H1 (cell line): ENCODE measurements around the gene TEX10. TPM values are rescaled to one million over a fixed set of nuclear protein-coding genes. Genes with fewer than 3 reads are reported as not detected.

Experiments used
- CTCF ChIA-PET: fragments of 300-600 bp; sonication (Branson Sonifier 250); formaldehyde crosslinking; loops from one replicate; lab custom pipeline; 2021; ENCODE audit not compliant: partially characterized antibody; lab: Charles Lee
- POLR2A ChIA-PET: fragments of 300-600 bp; sonication (Branson Sonifier 250); formaldehyde crosslinking; loops from one replicate; lab custom pipeline; 2021; ENCODE audit warnings: inconsistent platforms; ENCODE audit not compliant: partially characterized antibody; lab: Charles Lee
- DNase-seq, 2 experiments: peaks; one replicate each; pipeline versions ENCODE4 v3.0.0 to v3.0.0-alpha.2; 2010 to 2022; ENCODE audit warnings: low spot score in 2 of 2, low read depth in 1 of 2, mixed read lengths in 1 of 2
- FAIRE-seq: peaks from 2 replicates; lab custom pipeline; 2011; peaks lifted over from hg19 to GRCh38; lab: Jason Lieb, UNC
- H2AFZ ChIP-seq: 2 replicates; pipeline ENCODE4 v1.8.1; 2012; ENCODE audit warnings: low read length, inconsistent platforms
- H2AK5ac ChIP-seq: 2 replicates; pipeline ENCODE4 v1.6.1; 2013; ENCODE audit warnings: low read depth, low read length
- H2BK120ac ChIP-seq: replicated peaks from 2 replicates; pipeline ENCODE3; 2013; ENCODE audit warnings: low read depth, low read length, inconsistent platforms
- H2BK12ac ChIP-seq: 2 replicates; pipeline ENCODE4 v1.6.1; 2013; ENCODE audit warnings: low read depth, low read length
- H2BK15ac ChIP-seq: 2 replicates; pipeline ENCODE4 v1.6.1; 2013; ENCODE audit warnings: low read length
- H2BK20ac ChIP-seq: 2 replicates; pipeline ENCODE4 v1.6.1; 2013; ENCODE audit warnings: low read length
- H2BK5ac ChIP-seq: 2 replicates; pipeline ENCODE4 v1.6.1; 2013; ENCODE audit warnings: low read depth, low read length
- H3K14ac ChIP-seq: 2 replicates; pipeline ENCODE4 v1.6.1; 2013; ENCODE audit warnings: inconsistent platforms; ENCODE audit not compliant: insufficient read length
- H3K18ac ChIP-seq: 2 replicates; pipeline ENCODE4 v1.6.1; 2013; ENCODE audit warnings: low read length; ENCODE audit errors: extremely low read depth
- H3K23ac ChIP-seq: 2 replicates; pipeline ENCODE4 v1.6.1; 2013; ENCODE audit warnings: inconsistent platforms; ENCODE audit not compliant: insufficient read length
- H3K23me2 ChIP-seq: 2 replicates; pipeline ENCODE4 v1.6.1; 2013; ENCODE audit warnings: low read depth, low read length
- H3K27ac ChIP-seq: 2 replicates; pipeline ENCODE4 v1.6.1; 2011; ENCODE audit warnings: low read depth, low read length, inconsistent platforms
- H3K27me3 ChIP-seq, 4 experiments: replicated peaks in 1 of 4; 1 replicate in 1 of 4; 2 replicates in 3 of 4; pipeline versions ENCODE4 v1.6.1 to v1.8.1; 2011 to 2013; ENCODE audit warnings: low read length in 3 of 4, mild to moderate bottlenecking in 3 of 4, inconsistent platforms in 2 of 4, mixed read lengths in 2 of 4, moderate library complexity in 1 of 4; ENCODE audit not compliant: control insufficient read depth in 3 of 4, insufficient read depth in 3 of 4; ENCODE audit errors: extremely low read depth in 1 of 4
- H3K36me3 ChIP-seq, 4 experiments: 2 replicates each; pipeline versions ENCODE4 v1.6.1 to v1.8.1; 2011 to 2013; ENCODE audit warnings: mild to moderate bottlenecking in 4 of 4, low read length in 3 of 4, moderate library complexity in 2 of 4, control low read depth in 1 of 4, inconsistent platforms in 1 of 4; ENCODE audit not compliant: insufficient read depth in 4 of 4, control insufficient read depth in 2 of 4
- H3K4ac ChIP-seq: replicated peaks from 2 replicates; pipeline ENCODE3; 2013; ENCODE audit warnings: low read length, low read depth, mixed read lengths, inconsistent platforms; ENCODE audit not compliant: insufficient read length
- H3K4me1 ChIP-seq, 4 experiments: replicated peaks in 1 of 4; 1 replicate in 1 of 4; 2 replicates in 3 of 4; pipeline versions ENCODE4 v1.6.1 to v1.8.1; 2011 to 2013; ENCODE audit warnings: low read length in 3 of 4, inconsistent platforms in 2 of 4, mixed read lengths in 1 of 4; ENCODE audit not compliant: insufficient read depth in 4 of 4, control insufficient read depth in 3 of 4
- H3K4me2 ChIP-seq, 2 experiments: 2 replicates each; pipeline versions ENCODE4 v1.6.1 to v1.8.1; 2011 to 2013; ENCODE audit warnings: low read depth in 2 of 2, low read length in 2 of 2, control low read depth in 1 of 2, inconsistent platforms in 1 of 2, mild to moderate bottlenecking in 1 of 2; ENCODE audit not compliant: insufficient read depth in 1 of 2
- H3K4me3 ChIP-seq, 4 experiments: fragments of 200-600, 300-600 bp in 1 of 4; sonication (generic), shearing (Covaris generic), sonication (Bioruptor Twin) in 1 of 4; 2 replicates each; pipeline versions ENCODE4 v1.5.1 to v1.8.1; 2011 to 2016; ENCODE audit warnings: low read length in 4 of 4, low read depth in 3 of 4, control low read depth in 2 of 4, inconsistent platforms in 2 of 4, mild to moderate bottlenecking in 2 of 4, mixed read lengths in 1 of 4, moderate library complexity in 1 of 4; ENCODE audit not compliant: insufficient read depth in 2 of 4; ENCODE audit errors: extremely low read depth in 1 of 4
- H3K56ac ChIP-seq: replicated peaks from 2 replicates; pipeline ENCODE3; 2013; ENCODE audit warnings: low read depth, mild to moderate bottlenecking, mixed read lengths, low read length, inconsistent platforms; ENCODE audit not compliant: insufficient read length
- H3K79me1 ChIP-seq: 2 replicates; pipeline ENCODE4 v1.6.1; 2013; ENCODE audit warnings: low read depth, low read length, control low read depth
- H3K79me2 ChIP-seq, 2 experiments: 2 replicates each; pipeline versions ENCODE4 v1.6.1 to v1.8.1; 2012 to 2013; ENCODE audit warnings: low read length in 2 of 2, mild to moderate bottlenecking in 2 of 2, inconsistent platforms in 1 of 2; ENCODE audit not compliant: insufficient read depth in 2 of 2, control insufficient read depth in 1 of 2
- H3K9ac ChIP-seq, 4 experiments: replicated peaks in 1 of 4; 1 replicate in 1 of 4; 2 replicates in 3 of 4; pipeline versions ENCODE4 v1.6.1 to v1.8.1; 2011 to 2013; ENCODE audit warnings: low read depth in 3 of 4, low read length in 3 of 4, control low read depth in 2 of 4, mild to moderate bottlenecking in 2 of 4, moderate library complexity in 2 of 4, inconsistent platforms in 1 of 4; ENCODE audit errors: extremely low read depth in 1 of 4
- H3K9me3 ChIP-seq, 2 experiments: 2 replicates each; pipeline versions ENCODE4 v1.6.1 to v1.8.1; 2012 to 2013; ENCODE audit warnings: mild to moderate bottlenecking in 2 of 2, moderate library complexity in 2 of 2, control low read depth in 1 of 2, inconsistent platforms in 1 of 2, low read depth in 1 of 2, low read length in 1 of 2, mixed read lengths in 1 of 2; ENCODE audit not compliant: insufficient read depth in 2 of 2
- H4K20me1 ChIP-seq, 2 experiments: replicated peaks in 1 of 2; 2 replicates each; pipeline versions ENCODE3 to v1.8.1; 2011 to 2013; ENCODE audit warnings: inconsistent platforms in 2 of 2, low read length in 2 of 2, mild to moderate bottlenecking in 1 of 2; ENCODE audit not compliant: insufficient read depth in 2 of 2, control insufficient read depth in 1 of 2
- H4K5ac ChIP-seq: 2 replicates; pipeline ENCODE4 v1.6.1; 2013; ENCODE audit warnings: low read length, low read depth, mixed read lengths, inconsistent platforms; ENCODE audit not compliant: insufficient read length
- H4K8ac ChIP-seq: 2 replicates; pipeline ENCODE4 v1.8.0; 2013; ENCODE audit warnings: mild to moderate bottlenecking, moderate library complexity, low read length, inconsistent platforms; ENCODE audit not compliant: insufficient read depth; ENCODE audit errors: extremely low read depth
- H4K91ac ChIP-seq: replicated peaks from 2 replicates; pipeline ENCODE3; 2013; ENCODE audit warnings: low read length, mixed read lengths, inconsistent platforms; ENCODE audit not compliant: insufficient read length
- CHD1 ChIP-seq: IDR thresholded peaks from 2 replicates; pipeline ENCODE4 v1.6.1; 2012; ENCODE audit warnings: low read depth, low read length, improper control_type of control experiment
- WGBS, 2 experiments: shearing (Covaris generic) in 1 of 2; methylation state at CpG; one replicate each; pipeline versions ENCODE4 v1.1.6 to v1.1.7; 2013 to 2015; ENCODE audit warnings: low lambda C conversion rate in 2 of 2, mixed read lengths in 2 of 2, inconsistent platforms in 1 of 2, low coverage in 1 of 2, missing lambda C conversion rate in 1 of 2; ENCODE audit not compliant: insufficient replicate concordance in 2 of 2, insufficient coverage in 1 of 2, insufficient read length in 1 of 2; ENCODE audit errors: extremely low coverage in 1 of 2, missing lambda C conversion rate in 1 of 2; 5-methylcytosine and 5-hydroxymethylcytosine counted together
- polyA plus RNA-seq, 7 experiments: library from polyadenylated mRNA; depleted of rRNA in 3 of 7; stranded (reverse) in 5 of 7; unstranded in 2 of 7; fragments of >200 nt in 5 of 7; fragments of 200-250 nt in 2 of 7; gene quantifications; 1 replicate in 5 of 7; 2 replicates in 1 of 7; 4 replicates in 1 of 7; pipeline versions ENCODE4 v1.2.1 to v1.2.3, GENCODE V29; 2011 to 2013; ENCODE audit warnings: missing spikeins in 2 of 7, mixed read lengths in 2 of 7
- total RNA-seq: library from RNA; stranded (reverse); fragmentation: NEBNext Ultra II Directional; extraction: Animal tissue kit (Norgen Biotek cat#: 25700); gene quantifications from 2 replicates; pipeline ENCODE4 v1.2.1, GENCODE V29; 2021

The TEX10 gene
- total and polyA plus RNA-seq, 2 of the 8 experiments (the other 6 are each of a cell fraction or from before 2014, with no cell fraction given) = 46.9 to 81.0 TPM

GRCh38 chr9:100303747-100304146 lies 49.0 kb downstream of the TEX10 start:
- H3K56ac ChIP-seq = no peak overlapping the region
- no peak overlapping the region for H3K23ac ChIP-seq
- H2BK20ac ChIP-seq = no peak overlapping the region
- H3K9ac ChIP-seq = no peak overlapping the region
- FAIRE-seq = no peak
- H4K5ac ChIP-seq = no peak overlapping the region
- no peak overlapping the region for H3K4me2 ChIP-seq
- H3K27me3 ChIP-seq = no peaks in the 10 kb centered on the region
- no peak overlapping the region for H3K14ac ChIP-seq
- peaks cover 2% of the 10 kb centered on the region; the same call in 1 of the 2 replicates for H3K23me2 ChIP-seq
- no peak overlapping the region for H2AFZ ChIP-seq
- no peak overlapping the region for H4K8ac ChIP-seq
- no peak overlapping the region for H2BK5ac ChIP-seq
- peaks cover 0 to 52% (median 19%) of the 10 kb centered on the region in 4 experiments for H3K36me3 ChIP-seq
- POLR2A ChIA-PET = interaction anchor here (1.0 kb wide), 1 partner anchor 10 kb away, joined by 7 read pairs; no protein-coding TSS in a partner anchor
- peaks cover 0 to 42% of the 10 kb centered on the region in 2 experiments; a peak in 2 of 4 replicates for H3K79me2 ChIP-seq
- no peak overlapping the region for H3K4ac ChIP-seq
- no peak overlapping the region for H2BK12ac ChIP-seq
- no peak for TF ChIP-seq CHD1
- no peaks in the 10 kb centered on the region for H3K9me3 ChIP-seq
- no peaks in the 10 kb centered on the region for H3K4me1 ChIP-seq
- no peak overlapping the region for H3K4me3 ChIP-seq
- no peak for DNase-seq
- H2AK5ac ChIP-seq = no peak overlapping the region
- H3K27ac ChIP-seq = no peak overlapping the region
- 95% methylated on average over 3 of the region's 3 CpGs; no CpG with 5 or more reads in 1 of the 2 experiments for WGBS, 2 experiments
- peaks cover 2 to 8% of the 10 kb centered on the region in 2 experiments for H4K20me1 ChIP-seq
- no peak overlapping the region for H4K91ac ChIP-seq
- CTCF ChIA-PET = interaction anchor here (1.2 kb wide), 1 partner anchor 20 kb away, joined by 5 read pairs; no protein-coding TSS in a partner anchor
- no peak overlapping the region for H2BK15ac ChIP-seq
- no peak overlapping the region for H2BK120ac ChIP-seq
- H3K79me1 ChIP-seq = no peaks in the 10 kb centered on the region; the same call in 1 of the 2 replicates
- no peak overlapping the region for H3K18ac ChIP-seq
